Coronary artery (tissue), 2 donors: Measurements from ENCODE around the gene SERBP1.
A peak's percentile ranks its signal among the peaks of the same experiment; 100 is the strongest.
"Not testable (repeated sequence)": the region's sequence is repeated elsewhere in the genome, so short reads cannot be mapped to it uniquely, and the experiment has no call there.

ENCODE experiments used
- DNase-seq: peaks from one replicate; pipeline ENCODE4 v3.0.0-alpha.2; 2017; ENCODE audit warnings: low spot score
- H3K27ac ChIP-seq, 2 donors: fragments of 200-600 bp; sonication (generic); one replicate each; pipeline ENCODE4 v1.5.1; 2016 to 2019
- H3K4me3 ChIP-seq: fragments of 200-600 bp; sonication (generic); 2 replicates; pipeline ENCODE4 v1.5.1; 2016; ENCODE audit warnings: mild to moderate bottlenecking, moderate library complexity
- TF ChIP-seq, protein P1 (sequence below): fragments of 200-600 bp; sonication (generic); IDR thresholded peaks from one replicate; pipeline ENCODE4 v1.5.1; 2019; ENCODE audit warnings: antibody characterized with exemption

Gene SERBP1

DNA sequence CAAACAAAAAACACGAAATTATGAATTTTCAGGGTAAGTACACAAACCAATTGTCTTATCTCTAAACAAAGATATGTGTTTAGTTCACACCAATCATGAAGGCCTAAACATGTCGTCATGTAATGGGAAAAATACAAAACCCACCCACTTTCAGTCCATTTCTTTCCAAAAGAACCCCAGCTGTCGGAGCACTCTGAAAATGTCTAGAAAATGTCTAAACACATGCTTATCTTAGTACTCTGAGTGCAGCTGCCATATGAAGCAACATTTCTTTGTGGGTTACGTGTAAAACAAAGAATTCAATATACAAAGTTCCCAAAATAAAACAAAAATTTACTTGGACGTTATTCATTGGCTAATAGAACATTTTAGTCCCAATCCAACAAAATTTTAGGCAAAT, 22.7 kb downstream of the SERBP1 start:
- no peak for DNase-seq
- no peak overlapping the region for H3K4me3 ChIP-seq
- H3K27ac ChIP-seq: peak overlapping the region; percentile 3 to 29
- TF ChIP-seq, protein P1, sequence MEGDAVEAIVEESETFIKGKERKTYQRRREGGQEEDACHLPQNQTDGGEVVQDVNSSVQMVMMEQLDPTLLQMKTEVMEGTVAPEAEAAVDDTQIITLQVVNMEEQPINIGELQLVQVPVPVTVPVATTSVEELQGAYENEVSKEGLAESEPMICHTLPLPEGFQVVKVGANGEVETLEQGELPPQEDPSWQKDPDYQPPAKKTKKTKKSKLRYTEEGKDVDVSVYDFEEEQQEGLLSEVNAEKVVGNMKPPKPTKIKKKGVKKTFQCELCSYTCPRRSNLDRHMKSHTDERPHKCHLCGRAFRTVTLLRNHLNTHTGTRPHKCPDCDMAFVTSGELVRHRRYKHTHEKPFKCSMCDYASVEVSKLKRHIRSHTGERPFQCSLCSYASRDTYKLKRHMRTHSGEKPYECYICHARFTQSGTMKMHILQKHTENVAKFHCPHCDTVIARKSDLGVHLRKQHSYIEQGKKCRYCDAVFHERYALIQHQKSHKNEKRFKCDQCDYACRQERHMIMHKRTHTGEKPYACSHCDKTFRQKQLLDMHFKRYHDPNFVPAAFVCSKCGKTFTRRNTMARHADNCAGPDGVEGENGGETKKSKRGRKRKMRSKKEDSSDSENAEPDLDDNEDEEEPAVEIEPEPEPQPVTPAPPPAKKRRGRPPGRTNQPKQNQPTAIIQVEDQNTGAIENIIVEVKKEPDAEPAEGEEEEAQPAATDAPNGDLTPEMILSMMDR: no peak

DNA sequence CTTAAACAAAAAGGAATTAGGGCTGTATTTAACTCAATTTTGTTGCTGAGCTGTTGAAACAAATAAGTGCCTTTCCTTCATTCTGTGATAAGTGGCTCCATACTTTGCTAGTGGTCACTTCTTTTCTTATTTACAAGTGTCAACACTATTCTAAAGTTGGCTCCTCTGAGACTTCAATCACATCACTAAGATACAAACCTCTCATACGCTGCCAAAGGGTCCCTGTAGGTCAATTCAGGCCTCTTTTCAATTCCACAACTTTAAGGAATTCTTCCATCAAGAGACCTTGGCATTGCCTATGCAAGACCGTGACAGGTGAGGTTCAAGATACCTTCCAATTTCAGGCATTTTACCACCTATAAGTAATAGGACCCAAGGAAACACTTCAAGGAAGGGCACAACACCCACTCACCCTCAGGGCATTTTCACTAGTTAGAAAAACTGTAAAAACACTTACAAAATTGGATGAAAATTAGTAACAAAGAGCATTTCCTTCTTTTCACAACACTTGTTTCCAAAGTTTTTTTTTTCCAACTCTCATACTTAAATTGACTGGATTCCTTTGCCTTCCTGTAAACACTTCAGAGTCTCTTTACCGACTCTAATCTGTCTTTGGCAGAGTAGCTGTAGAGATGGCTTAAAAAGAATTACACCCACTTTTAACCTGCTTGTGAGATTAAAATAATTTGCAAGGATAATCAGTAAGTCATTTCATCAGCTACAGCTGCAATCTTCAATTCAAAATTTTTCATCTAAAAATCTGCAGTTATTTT, 24.5 kb downstream of the SERBP1 start:
- no peak overlapping the region for H3K27ac ChIP-seq
- no peak for DNase-seq

DNA sequence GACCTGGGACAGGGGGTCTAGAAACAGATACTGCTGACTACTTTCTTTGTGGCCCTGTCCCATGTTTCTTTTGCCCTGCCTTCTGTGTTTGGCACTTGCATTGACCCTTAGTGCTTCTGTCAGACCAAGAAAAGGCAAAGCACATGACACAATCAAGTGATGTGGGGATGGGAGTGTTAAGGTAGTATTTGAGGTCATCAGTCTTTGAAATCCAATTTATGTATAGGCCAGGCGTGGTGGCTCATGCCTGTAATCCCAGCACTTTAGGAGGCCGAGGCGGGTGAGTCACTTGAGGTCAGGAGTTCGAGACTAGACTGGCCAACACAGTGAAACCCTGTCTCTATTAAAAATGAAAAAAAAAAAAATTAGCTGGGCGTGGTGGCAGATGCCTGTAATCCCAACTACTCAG, 26.0 kb downstream of the SERBP1 start:
- H3K4me3 ChIP-seq: no peak overlapping the region
- DNase-seq: no peak
- no peak overlapping the region for H3K27ac ChIP-seq
- TF ChIP-seq, protein P1: no peak

More for the DNA sequence above, 24.5 kb downstream of the SERBP1 start:
- H3K4me3 ChIP-seq: no peak overlapping the region
- TF ChIP-seq, protein P1: no peak

DNA sequence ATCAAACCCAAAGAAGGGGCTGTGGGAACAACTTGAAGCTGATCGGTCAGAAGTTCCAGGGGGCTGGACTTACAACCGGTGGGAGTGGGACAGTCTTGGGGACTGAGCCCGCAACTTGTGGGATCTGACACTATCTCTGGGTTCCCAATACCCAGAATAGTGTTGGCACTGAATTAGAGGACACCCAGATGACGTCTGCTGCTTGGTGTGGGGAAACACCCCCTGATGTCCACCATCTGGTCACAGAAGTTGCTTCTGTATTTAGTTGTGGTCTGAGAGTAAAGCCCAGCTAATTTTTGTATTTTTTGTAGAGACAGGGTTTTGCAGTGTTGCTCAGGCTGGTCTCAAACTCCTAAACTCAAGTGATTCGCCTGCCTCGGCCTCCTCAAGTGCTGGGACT, 28.8 kb downstream of the SERBP1 start:
- H3K27ac ChIP-seq: no peak overlapping the region
- DNase-seq: no peak
- H3K4me3 ChIP-seq: no peak overlapping the region
- TF ChIP-seq, protein P1: no peak

DNA sequence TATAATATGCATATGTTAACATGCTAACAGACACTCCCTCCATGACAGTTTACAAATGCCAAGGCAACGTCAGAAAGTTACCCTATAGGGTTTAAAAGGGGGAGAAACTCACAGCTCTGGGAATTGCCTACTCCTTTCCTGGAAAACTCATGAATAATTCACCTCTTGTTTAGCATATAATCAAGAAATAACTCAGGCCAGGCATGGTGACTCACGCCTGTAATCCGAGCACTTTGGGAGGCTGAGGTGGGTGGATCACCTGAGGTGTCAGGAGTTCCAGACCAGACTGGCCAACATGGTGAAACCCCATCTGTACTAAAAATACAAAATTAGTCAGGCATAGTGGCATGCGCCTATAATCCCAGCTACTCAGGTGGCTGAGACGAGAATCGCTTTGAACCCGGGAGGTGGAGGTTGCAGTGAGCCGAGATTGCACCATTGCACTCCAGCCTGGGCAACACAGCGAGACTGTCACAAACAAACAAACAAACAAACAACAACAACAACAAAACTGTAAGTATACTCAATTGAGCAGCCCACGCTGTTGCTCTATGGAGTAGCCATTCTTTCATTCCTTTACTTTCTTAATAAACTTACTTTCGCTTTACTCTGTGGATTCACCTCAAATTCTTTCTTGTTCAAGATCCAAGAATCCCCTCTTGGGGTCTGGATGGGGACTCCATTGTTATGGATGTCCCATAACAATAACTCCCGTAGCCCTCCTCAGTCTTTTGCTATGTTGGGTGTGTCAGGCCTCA, 30.0 kb downstream of the SERBP1 start:
- DNase-seq, H3K27ac ChIP-seq: not testable (repeated sequence)

DNA sequence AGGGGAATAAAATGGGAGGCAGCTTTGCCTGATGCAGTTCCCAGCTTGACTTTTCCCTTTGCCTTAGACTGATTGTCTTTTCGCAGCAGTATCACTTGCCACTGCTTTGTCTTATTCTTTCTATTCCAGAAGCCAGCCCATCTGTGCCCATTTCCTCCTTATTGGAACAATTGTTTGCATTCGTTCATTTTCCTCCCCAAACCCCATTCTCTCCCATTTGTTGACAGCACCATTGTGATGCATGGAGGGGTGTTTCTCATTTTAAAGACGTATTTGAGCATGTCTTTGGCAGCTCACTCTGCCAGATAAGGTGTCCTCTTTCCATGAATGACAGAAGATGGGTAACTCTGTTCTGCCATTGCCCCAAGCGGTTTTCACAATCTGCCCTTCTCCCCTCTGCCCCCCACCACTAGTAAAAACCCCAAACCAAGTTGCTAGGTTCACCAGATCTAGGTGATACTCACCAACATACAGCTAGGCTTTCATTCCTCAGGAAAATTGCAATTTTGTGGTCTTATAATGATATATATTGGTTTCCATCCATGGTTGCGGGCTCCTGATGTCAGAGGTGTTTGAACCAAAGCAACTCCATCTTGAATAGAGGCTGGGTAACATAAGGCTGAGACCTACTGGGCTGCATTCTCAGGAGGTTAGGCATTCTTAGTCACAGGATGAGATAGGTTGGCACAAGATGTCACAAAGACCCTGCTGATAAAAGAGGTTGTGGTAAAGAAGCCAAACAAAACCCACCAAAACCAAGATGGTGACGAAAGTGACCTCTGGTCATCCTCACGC, 30.8 kb downstream of the SERBP1 start:
- Histone ChIP-seq H3K27ac (no peak overlapping the region), H3K4me3 (no peak overlapping the region)
- no peak for DNase-seq
- TF ChIP-seq, protein P1: no peak

More for the DNA sequence above, 30.0 kb downstream of the SERBP1 start:
- H3K4me3 ChIP-seq: not testable (repeated sequence)

DNA sequence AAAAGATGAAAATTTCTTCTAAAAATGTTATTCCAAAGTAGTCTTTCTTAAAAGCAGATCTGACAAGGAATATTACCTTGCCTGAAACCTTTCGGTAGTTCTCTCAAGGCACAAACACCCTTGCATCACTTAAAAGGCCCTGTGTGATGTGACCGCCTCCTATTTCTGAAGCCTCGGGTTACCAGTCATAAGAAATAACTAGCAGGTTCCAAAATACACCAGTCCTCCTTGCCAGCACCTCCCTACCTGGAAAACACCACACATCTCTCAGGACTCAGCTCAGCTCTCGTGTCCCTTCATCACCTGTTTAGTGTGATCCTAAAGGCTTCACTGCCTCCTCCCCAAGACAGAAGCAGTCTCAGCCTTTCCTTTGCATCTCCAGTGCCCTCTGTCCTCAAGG, 35.7 kb downstream of the SERBP1 start:
- no peak overlapping the region for H3K4me3 ChIP-seq
- no peak overlapping the region for H3K27ac ChIP-seq
- no peak for DNase-seq
- TF ChIP-seq, protein P1: no peak
